Measurements from ENCODE around the gene FADS3.

GRCh38 chr11:61850687-61851086, 40.7 kb downstream of the FADS3 start:
- TF ChIP-seq CTCF (IDR thresholded peaks at IDR 0.05) (no peak), EZH2 (IDR thresholded peaks at IDR 0.05) (no peak)
